GM23338 (cell line): ENCODE results near the gene ENOX1. TPM values are rescaled to one million over a fixed set of nuclear protein-coding genes. Genes with fewer than 3 reads are reported as not detected.

Experiments
- ATAC-seq: fragments of 200-7000 bp; cut with Tn5 transposase; 3 replicates; pipeline ENCODE4 v1.9.1; 2020
- DNase-seq: peaks from one replicate; pipeline ENCODE4 v3.0.0-alpha.2; 2015; ENCODE audit warnings: low spot score
- H2AFZ ChIP-seq: fragments of 200-600 bp; sonication (generic); 2 replicates; pipeline ENCODE4 v1.8.0; 2016; ENCODE audit warnings: antibody characterized with exemption, mild to moderate bottlenecking, moderate library complexity
- H3F3A ChIP-seq: fragments of 200-600 bp; sonication (generic); replicated peaks from 2 replicates; pipeline ENCODE4 v1.8.0; 2017; ENCODE audit warnings: antibody characterized with exemption, mixed run types, low read depth
- H3K27ac ChIP-seq: fragments of 200-600 bp; sonication (generic); 2 replicates; pipeline ENCODE4 v1.6.1; 2016; ENCODE audit warnings: low read depth
- H3K27me3 ChIP-seq: fragments of 200-600 bp; sonication (generic); 2 replicates; pipeline ENCODE4 v1.8.0; 2016; ENCODE audit warnings: mild to moderate bottlenecking, mixed run types, moderate library complexity; ENCODE audit not compliant: insufficient read depth
- H3K36me3 ChIP-seq: fragments of 200-600 bp; sonication (generic); 2 replicates; pipeline ENCODE4 v1.8.0; 2016; ENCODE audit warnings: mild to moderate bottlenecking; ENCODE audit not compliant: insufficient read depth
- H3K4me1 ChIP-seq: fragments of 200-600 bp; sonication (generic); 2 replicates; pipeline ENCODE4 v1.8.0; 2016; ENCODE audit warnings: mild to moderate bottlenecking, moderate library complexity; ENCODE audit not compliant: insufficient read depth
- H3K4me2 ChIP-seq: fragments of 200-600 bp; sonication (generic); 2 replicates; pipeline ENCODE4 v1.7.1; 2017; ENCODE audit warnings: mixed run types
- H3K4me3 ChIP-seq: fragments of 200-600 bp; sonication (generic); 2 replicates; pipeline ENCODE4 v1.6.1; 2016; ENCODE audit warnings: mixed run types
- H3K79me2 ChIP-seq: fragments of 200-600 bp; sonication (generic); replicated peaks from 2 replicates; pipeline ENCODE4 v1.8.0; 2017; ENCODE audit warnings: mild to moderate bottlenecking; ENCODE audit not compliant: insufficient read depth
- H3K9me2 ChIP-seq: fragments of 200-600 bp; sonication (generic); 2 replicates; pipeline ENCODE4 v1.8.0; 2017; ENCODE audit not compliant: insufficient read depth
- H4K20me1 ChIP-seq: fragments of 200-600 bp; sonication (generic); replicated peaks from 2 replicates; pipeline ENCODE4 v1.8.0; 2017; ENCODE audit warnings: mild to moderate bottlenecking; ENCODE audit not compliant: insufficient read depth
- H3K27ac Mint-ChIP-seq: 2 replicates; pipeline ENCODE4 v1.8.0; 2020; ENCODE audit warnings: inconsistent platforms, mild to moderate bottlenecking, moderate library complexity, mixed read lengths
- H3K27me3 Mint-ChIP-seq: 3 replicates; pipeline ENCODE4 v1.8.0; 2022; ENCODE audit warnings: low read depth, mild to moderate bottlenecking, moderate library complexity, mixed read lengths, inconsistent platforms; ENCODE audit not compliant: insufficient read depth, poor library complexity
- H3K36me3 Mint-ChIP-seq: 3 replicates; pipeline ENCODE4 v1.8.0; 2021; ENCODE audit warnings: low read depth, mild to moderate bottlenecking, inconsistent platforms, moderate library complexity, mixed read lengths
- H3K4me1 Mint-ChIP-seq: 3 replicates; pipeline ENCODE4 v1.8.0; 2020; ENCODE audit warnings: mild to moderate bottlenecking, inconsistent platforms, mixed read lengths
- H3K4me3 Mint-ChIP-seq: 3 replicates; pipeline ENCODE4 v1.8.0; 2021; ENCODE audit warnings: moderate library complexity, mild to moderate bottlenecking, inconsistent platforms, mixed read lengths
- H3K9me3 Mint-ChIP-seq: 3 replicates; pipeline ENCODE4 v1.8.0; 2020; ENCODE audit warnings: moderate library complexity, mild to moderate bottlenecking, inconsistent platforms, mixed read lengths
- CREB1 ChIP-seq: fragments of 250-450 bp; sonication (Bioruptor Pico); IDR thresholded peaks from 2 replicates; pipeline ENCODE4 v1.5.0; 2020; ENCODE audit warnings: low read depth, mild to moderate bottlenecking, moderate library complexity
- EZH2 ChIP-seq: fragments of 200-600 bp; sonication (generic); IDR thresholded peaks from one replicate; pipeline ENCODE4 v1.8.0; 2017; ENCODE audit warnings: antibody characterized with exemption, mild to moderate bottlenecking, low read depth; ENCODE audit not compliant: unreplicated experiment
- EZH2phosphoT487 ChIP-seq: fragments of 200-600 bp; sonication (generic); IDR thresholded peaks from one replicate; pipeline ENCODE4 v1.8.1; 2018; ENCODE audit warnings: antibody characterized with exemption; ENCODE audit not compliant: unreplicated experiment
- JUNB ChIP-seq: IDR thresholded peaks from one replicate; pipeline ENCODE4 v1.6.1; 2016; ENCODE audit warnings: antibody characterized with exemption; ENCODE audit not compliant: unreplicated experiment
- NANOG ChIP-seq: IDR thresholded peaks from 2 replicates; pipeline ENCODE4 v1.6.1; 2016; ENCODE audit warnings: antibody characterized with exemption, borderline replicate concordance
- POLR2AphosphoS5 ChIP-seq: IDR thresholded peaks from 2 replicates; pipeline ENCODE4 v1.6.1; 2016; ENCODE audit warnings: antibody characterized with exemption, low read depth
- STAT1 ChIP-seq: IDR thresholded peaks from one replicate; pipeline ENCODE4 v1.6.1; 2016; ENCODE audit warnings: antibody characterized with exemption; ENCODE audit not compliant: unreplicated experiment
- ZNF114 ChIP-seq: fragments of 250-450 bp; sonication (Bioruptor Pico); IDR thresholded peaks from 2 replicates; pipeline ENCODE4 v1.5.0; 2020; ENCODE audit warnings: mild to moderate bottlenecking, moderate library complexity
- ZNF331 ChIP-seq: fragments of 250-450 bp; sonication (Bioruptor Pico); IDR thresholded peaks from 2 replicates; pipeline ENCODE4 v1.5.0; 2020; ENCODE audit warnings: low read depth, mild to moderate bottlenecking, moderate library complexity
- polyA plus RNA-seq: library from polyadenylated mRNA; unstranded; fragments of >200 nt; fragmentation: Nextera tagmentation; extraction: Ambion mirVana; gene quantifications from 2 replicates; pipeline ENCODE4 v1.2.1, GENCODE V29; 2016
- total RNA-seq: library from RNA; depleted of rRNA; stranded (reverse); fragments of >200 nt; shearing (Covaris generic); gene quantifications from 2 replicates; pipeline ENCODE4 v1.2.3, GENCODE V29; 2014
- TF ChIP-seq, protein P1 (sequence below): IDR thresholded peaks from 2 replicates; pipeline ENCODE4 v1.6.1; 2016; ENCODE audit warnings: antibody characterized with exemption
- TF ChIP-seq, protein P2 (sequence below): IDR thresholded peaks from one replicate; pipeline ENCODE4 v1.6.1; 2018; ENCODE audit warnings: antibody characterized with exemption; ENCODE audit not compliant: unreplicated experiment
- TF ChIP-seq, protein P3 (sequence below), 2 experiments: fragments of 200-600 bp in 1 of 2; sonication (generic) in 1 of 2; conservative IDR thresholded peaks; 2 replicates each; pipeline versions ENCODE4 v1.5.1 to v1.6.1; 2016 to 2017; ENCODE audit warnings: antibody characterized with exemption in 2 of 2, low read depth in 2 of 2, mild to moderate bottlenecking in 2 of 2, moderate library complexity in 1 of 2
- TF ChIP-seq, protein P4 (sequence below): fragments of 250-450 bp; sonication (Bioruptor Pico); IDR thresholded peaks from 2 replicates; pipeline ENCODE4 v1.5.0; 2020; ENCODE audit warnings: mild to moderate bottlenecking, moderate library complexity

The ENOX1 gene
- total and polyA plus RNA-seq, 2 experiments from 2014 or later, result 0.66 to 0.81 TPM

DNA sequence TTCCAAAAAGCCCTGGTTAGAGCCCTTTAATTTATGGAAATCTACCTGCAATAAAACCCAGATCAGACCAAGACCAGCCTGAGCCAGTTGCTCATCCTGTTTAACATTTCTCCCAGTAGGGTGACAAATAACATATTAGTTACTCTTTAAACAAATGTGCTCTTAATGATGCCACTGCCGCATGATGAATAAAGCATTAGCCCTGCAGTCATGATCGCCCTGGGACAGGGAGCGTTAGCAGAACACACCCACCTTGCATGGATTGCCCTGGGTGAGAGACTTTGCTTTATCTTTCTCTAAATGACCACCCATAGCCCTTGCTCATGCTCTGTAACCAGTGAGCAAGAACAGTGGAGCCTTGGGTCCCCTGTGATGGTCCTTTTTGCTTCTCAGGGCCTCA lies 362.4 kb downstream of the ENOX1 start:
- peak overlapping the region; percentile 63 for H3K4me2 ChIP-seq
- peaks cover 11% of the 10 kb centered on the region; the same call in 2 of the 3 replicates for H3K9me3 Mint-ChIP-seq
- H3K27me3 Mint-ChIP-seq, result no peaks in the 10 kb centered on the region
- peaks cover 5% of the 10 kb centered on the region; the same call in 1 of the 2 replicates for H3K9me2 ChIP-seq
- H3K27me3 ChIP-seq, result no peaks in the 10 kb centered on the region
- peak overlapping the region; percentile 61; the same call in 1 of the 2 replicates for H3K27ac ChIP-seq
- peaks cover 30% of the 10 kb centered on the region for H3K4me1 ChIP-seq
- no peaks in the 10 kb centered on the region for H3F3A ChIP-seq
- TF ChIP-seq, protein P1, sequence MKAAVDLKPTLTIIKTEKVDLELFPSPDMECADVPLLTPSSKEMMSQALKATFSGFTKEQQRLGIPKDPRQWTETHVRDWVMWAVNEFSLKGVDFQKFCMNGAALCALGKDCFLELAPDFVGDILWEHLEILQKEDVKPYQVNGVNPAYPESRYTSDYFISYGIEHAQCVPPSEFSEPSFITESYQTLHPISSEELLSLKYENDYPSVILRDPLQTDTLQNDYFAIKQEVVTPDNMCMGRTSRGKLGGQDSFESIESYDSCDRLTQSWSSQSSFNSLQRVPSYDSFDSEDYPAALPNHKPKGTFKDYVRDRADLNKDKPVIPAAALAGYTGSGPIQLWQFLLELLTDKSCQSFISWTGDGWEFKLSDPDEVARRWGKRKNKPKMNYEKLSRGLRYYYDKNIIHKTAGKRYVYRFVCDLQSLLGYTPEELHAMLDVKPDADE, result no peak
- TF ChIP-seq JUNB, result no peak
- no peak for TF ChIP-seq STAT1
- TF ChIP-seq NANOG, result no peak
- TF ChIP-seq EZH2, result no peak
- TF ChIP-seq, protein P2, sequence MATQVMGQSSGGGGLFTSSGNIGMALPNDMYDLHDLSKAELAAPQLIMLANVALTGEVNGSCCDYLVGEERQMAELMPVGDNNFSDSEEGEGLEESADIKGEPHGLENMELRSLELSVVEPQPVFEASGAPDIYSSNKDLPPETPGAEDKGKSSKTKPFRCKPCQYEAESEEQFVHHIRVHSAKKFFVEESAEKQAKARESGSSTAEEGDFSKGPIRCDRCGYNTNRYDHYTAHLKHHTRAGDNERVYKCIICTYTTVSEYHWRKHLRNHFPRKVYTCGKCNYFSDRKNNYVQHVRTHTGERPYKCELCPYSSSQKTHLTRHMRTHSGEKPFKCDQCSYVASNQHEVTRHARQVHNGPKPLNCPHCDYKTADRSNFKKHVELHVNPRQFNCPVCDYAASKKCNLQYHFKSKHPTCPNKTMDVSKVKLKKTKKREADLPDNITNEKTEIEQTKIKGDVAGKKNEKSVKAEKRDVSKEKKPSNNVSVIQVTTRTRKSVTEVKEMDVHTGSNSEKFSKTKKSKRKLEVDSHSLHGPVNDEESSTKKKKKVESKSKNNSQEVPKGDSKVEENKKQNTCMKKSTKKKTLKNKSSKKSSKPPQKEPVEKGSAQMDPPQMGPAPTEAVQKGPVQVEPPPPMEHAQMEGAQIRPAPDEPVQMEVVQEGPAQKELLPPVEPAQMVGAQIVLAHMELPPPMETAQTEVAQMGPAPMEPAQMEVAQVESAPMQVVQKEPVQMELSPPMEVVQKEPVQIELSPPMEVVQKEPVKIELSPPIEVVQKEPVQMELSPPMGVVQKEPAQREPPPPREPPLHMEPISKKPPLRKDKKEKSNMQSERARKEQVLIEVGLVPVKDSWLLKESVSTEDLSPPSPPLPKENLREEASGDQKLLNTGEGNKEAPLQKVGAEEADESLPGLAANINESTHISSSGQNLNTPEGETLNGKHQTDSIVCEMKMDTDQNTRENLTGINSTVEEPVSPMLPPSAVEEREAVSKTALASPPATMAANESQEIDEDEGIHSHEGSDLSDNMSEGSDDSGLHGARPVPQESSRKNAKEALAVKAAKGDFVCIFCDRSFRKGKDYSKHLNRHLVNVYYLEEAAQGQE, result no peak
- TF ChIP-seq, protein P3, sequence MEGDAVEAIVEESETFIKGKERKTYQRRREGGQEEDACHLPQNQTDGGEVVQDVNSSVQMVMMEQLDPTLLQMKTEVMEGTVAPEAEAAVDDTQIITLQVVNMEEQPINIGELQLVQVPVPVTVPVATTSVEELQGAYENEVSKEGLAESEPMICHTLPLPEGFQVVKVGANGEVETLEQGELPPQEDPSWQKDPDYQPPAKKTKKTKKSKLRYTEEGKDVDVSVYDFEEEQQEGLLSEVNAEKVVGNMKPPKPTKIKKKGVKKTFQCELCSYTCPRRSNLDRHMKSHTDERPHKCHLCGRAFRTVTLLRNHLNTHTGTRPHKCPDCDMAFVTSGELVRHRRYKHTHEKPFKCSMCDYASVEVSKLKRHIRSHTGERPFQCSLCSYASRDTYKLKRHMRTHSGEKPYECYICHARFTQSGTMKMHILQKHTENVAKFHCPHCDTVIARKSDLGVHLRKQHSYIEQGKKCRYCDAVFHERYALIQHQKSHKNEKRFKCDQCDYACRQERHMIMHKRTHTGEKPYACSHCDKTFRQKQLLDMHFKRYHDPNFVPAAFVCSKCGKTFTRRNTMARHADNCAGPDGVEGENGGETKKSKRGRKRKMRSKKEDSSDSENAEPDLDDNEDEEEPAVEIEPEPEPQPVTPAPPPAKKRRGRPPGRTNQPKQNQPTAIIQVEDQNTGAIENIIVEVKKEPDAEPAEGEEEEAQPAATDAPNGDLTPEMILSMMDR (conservative IDR thresholded peaks at IDR 0.05; ENCODE audit: low read depth in 2 of 2), result no peak
- no peak for TF ChIP-seq EZH2phosphoT487
- TF ChIP-seq ZNF331 (CRISPR knock-in tag), result no peak
- no peak for TF ChIP-seq ZNF114 (CRISPR knock-in tag)
- no peak for TF ChIP-seq POLR2AphosphoS5
- no peak for TF ChIP-seq CREB1 (CRISPR knock-in tag)
- TF ChIP-seq, protein P4, sequence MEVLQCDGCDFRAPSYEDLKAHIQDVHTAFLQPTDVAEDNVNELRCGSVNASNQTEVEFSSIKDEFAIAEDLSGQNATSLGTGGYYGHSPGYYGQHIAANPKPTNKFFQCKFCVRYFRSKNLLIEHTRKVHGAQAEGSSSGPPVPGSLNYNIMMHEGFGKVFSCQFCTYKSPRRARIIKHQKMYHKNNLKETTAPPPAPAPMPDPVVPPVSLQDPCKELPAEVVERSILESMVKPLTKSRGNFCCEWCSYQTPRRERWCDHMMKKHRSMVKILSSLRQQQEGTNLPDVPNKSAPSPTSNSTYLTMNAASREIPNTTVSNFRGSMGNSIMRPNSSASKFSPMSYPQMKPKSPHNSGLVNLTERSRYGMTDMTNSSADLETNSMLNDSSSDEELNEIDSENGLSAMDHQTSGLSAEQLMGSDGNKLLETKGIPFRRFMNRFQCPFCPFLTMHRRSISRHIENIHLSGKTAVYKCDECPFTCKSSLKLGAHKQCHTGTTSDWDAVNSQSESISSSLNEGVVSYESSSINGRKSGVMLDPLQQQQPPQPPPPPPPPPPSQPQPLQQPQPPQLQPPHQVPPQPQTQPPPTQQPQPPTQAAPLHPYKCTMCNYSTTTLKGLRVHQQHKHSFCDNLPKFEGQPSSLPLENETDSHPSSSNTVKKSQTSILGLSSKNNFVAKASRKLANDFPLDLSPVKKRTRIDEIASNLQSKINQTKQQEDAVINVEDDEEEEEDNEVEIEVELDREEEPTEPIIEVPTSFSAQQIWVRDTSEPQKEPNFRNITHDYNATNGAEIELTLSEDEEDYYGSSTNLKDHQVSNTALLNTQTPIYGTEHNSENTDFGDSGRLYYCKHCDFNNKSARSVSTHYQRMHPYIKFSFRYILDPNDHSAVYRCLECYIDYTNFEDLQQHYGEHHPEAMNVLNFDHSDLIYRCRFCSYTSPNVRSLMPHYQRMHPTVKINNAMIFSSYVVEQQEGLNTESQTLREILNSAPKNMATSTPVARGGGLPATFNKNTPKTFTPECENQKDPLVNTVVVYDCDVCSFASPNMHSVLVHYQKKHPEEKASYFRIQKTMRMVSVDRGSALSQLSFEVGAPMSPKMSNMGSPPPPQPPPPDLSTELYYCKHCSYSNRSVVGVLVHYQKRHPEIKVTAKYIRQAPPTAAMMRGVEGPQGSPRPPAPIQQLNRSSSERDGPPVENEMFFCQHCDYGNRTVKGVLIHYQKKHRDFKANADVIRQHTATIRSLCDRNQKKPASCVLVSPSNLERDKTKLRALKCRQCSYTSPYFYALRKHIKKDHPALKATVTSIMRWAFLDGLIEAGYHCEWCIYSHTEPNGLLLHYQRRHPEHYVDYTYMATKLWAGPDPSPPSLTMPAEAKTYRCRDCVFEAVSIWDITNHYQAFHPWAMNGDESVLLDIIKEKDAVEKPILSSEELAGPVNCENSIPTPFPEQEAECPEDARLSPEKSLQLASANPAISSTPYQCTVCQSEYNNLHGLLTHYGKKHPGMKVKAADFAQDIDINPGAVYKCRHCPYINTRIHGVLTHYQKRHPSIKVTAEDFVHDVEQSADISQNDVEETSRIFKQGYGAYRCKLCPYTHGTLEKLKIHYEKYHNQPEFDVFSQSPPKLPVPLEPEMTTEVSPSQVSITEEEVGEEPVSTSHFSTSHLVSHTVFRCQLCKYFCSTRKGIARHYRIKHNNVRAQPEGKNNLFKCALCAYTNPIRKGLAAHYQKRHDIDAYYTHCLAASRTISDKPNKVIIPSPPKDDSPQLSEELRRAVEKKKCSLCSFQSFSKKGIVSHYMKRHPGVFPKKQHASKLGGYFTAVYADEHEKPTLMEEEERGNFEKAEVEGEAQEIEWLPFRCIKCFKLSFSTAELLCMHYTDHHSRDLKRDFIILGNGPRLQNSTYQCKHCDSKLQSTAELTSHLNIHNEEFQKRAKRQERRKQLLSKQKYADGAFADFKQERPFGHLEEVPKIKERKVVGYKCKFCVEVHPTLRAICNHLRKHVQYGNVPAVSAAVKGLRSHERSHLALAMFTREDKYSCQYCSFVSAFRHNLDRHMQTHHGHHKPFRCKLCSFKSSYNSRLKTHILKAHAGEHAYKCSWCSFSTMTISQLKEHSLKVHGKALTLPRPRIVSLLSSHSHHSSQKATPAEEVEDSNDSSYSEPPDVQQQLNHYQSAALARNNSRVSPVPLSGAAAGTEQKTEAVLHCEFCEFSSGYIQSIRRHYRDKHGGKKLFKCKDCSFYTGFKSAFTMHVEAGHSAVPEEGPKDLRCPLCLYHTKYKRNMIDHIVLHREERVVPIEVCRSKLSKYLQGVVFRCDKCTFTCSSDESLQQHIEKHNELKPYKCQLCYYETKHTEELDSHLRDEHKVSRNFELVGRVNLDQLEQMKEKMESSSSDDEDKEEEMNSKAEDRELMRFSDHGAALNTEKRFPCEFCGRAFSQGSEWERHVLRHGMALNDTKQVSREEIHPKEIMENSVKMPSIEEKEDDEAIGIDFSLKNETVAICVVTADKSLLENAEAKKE, result no peak
- H3K36me3 Mint-ChIP-seq, result no peaks in the 10 kb centered on the region; the same call in 2 of the 3 replicates
- no peaks in the 10 kb centered on the region for H3K36me3 ChIP-seq
- ATAC-seq (no peak), DNase-seq (no peak)
- H3K4me1 Mint-ChIP-seq, result peaks cover 36% of the 10 kb centered on the region
- no peak overlapping the region for H2AFZ ChIP-seq
- no peak overlapping the region for H3K4me3 Mint-ChIP-seq
- no peaks in the 10 kb centered on the region for H4K20me1 ChIP-seq
- H3K4me3 ChIP-seq, result no peak overlapping the region
- no peaks in the 10 kb centered on the region for H3K79me2 ChIP-seq
- H3K27ac Mint-ChIP-seq, result peak overlapping the region; percentile 90; the same call in 1 of the 2 replicates
